Stomach smooth muscle (tissue), 2 donors: ENCODE results near the gene PIMREG.

ENCODE experiments used
- H3K27ac ChIP-seq: one replicate; pipeline ENCODE4 v1.7.0; 2013; ENCODE audit warnings: mild to moderate bottlenecking, low read length, inconsistent platforms
- H3K27me3 ChIP-seq, 2 donors: one replicate each; pipeline ENCODE4 v1.7.0; 2013; ENCODE audit warnings: low read length in 2 of 2; ENCODE audit not compliant: insufficient read depth in 2 of 2, control insufficient read depth in 1 of 2
- H3K36me3 ChIP-seq, 2 donors: one replicate each; pipeline ENCODE4 v1.7.0; 2013; ENCODE audit warnings: low read length in 2 of 2; ENCODE audit not compliant: control insufficient read depth in 2 of 2, insufficient read depth in 2 of 2
- H3K4me1 ChIP-seq: one replicate; pipeline ENCODE4 v1.7.0; 2013; ENCODE audit warnings: low read length; ENCODE audit not compliant: control insufficient read depth, insufficient read depth
- H3K4me3 ChIP-seq, 2 donors: one replicate each; pipeline ENCODE4 v1.7.0; 2013; ENCODE audit warnings: low read length in 2 of 2
- H3K9ac ChIP-seq, 2 donors: one replicate each; pipeline ENCODE4 v1.7.0; 2013; ENCODE audit warnings: low read length in 2 of 2, mild to moderate bottlenecking in 1 of 2
- H3K9me3 ChIP-seq, 2 donors: one replicate each; pipeline ENCODE4 v1.7.0; 2013; ENCODE audit warnings: low read length in 2 of 2; ENCODE audit not compliant: control insufficient read depth in 2 of 2
- donor health status: healthy.
- donor health status: Pancreatic carcinoma.

PIMREG gene

DNA sequence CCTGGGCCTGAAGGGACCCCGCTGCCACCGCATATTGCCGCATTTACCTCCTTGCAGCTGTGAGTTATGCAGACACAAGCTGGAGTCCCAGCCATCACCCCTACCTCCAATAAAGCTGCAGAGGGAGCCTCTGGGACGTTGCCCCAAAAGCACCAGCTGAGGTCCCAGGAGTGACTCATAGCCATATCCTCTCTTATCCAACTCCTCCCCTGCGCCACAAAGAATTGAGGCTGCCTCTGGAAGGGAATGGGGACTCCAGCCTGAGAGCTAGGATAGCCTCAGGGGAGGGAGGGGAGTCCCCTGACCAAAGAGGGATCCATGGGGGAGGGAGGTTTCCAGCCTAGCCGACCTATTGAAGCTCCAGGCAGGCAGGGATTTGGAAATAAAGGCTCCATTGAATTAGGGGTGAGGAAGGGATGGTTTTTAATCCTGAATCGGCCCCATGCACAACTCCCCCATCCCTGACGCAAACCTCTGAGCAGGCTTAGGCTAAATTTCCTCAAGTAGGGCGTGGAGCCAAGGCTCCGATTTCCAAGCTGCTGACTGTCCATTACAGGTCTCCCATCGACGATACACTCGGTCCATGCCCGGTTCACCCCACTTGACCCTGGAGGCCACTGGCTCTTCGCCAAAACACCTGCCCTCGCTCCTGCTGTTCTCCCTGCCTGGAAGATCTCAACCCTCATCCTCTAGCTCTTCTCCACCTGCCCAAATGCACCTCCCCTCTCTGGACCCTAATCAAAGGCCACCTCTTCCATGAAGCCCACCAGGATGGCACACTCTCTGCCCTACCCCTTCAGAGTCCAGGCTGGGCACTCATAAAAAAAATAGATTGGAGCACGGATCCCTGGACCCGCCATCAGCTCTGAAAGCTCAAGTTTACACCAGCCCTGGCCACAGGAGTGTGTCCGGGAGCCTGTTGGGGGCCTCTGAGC, 27.5 kb downstream of the PIMREG start:
- no peak overlapping the region for H3K9ac ChIP-seq
- no peaks in the 10 kb centered on the region for H3K9me3 ChIP-seq
- no peak overlapping the region for H3K27ac ChIP-seq
- peaks cover 19 to 40% of the 10 kb centered on the region in 2 donors for H3K36me3 ChIP-seq
- H3K27me3 ChIP-seq, result no peaks in the 10 kb centered on the region
- peaks cover 34% of the 10 kb centered on the region for H3K4me1 ChIP-seq
- H3K4me3 ChIP-seq, result no peak overlapping the region

DNA sequence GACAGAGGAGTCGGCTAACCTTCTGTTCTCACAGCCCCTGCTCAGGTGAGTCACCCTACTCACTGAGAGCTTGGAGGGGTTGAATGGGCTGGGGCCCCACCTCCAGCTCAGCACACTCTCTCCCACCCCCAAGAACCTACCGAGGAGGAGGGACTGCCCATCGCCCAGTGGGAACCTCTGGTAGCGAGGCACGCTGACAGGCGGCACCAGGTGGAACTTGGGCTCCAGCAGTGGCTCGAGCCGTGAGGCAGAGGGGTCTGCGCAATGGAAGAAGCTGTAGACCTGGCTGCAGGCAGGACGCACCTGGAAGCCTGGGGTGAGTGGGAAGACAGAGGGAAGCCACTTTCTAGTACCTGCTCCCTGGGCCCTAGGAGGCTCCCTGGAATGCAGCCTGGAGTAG, 28.3 kb downstream of the PIMREG start:
- peaks cover 35% of the 10 kb centered on the region for H3K4me1 ChIP-seq
- H3K27me3 ChIP-seq, result no peaks in the 10 kb centered on the region
- H3K9me3 ChIP-seq, result no peaks in the 10 kb centered on the region
- peaks cover 20 to 40% of the 10 kb centered on the region in 2 donors for H3K36me3 ChIP-seq
- no peak overlapping the region for H3K4me3 ChIP-seq
- H3K27ac ChIP-seq, result no peak overlapping the region
- no peak overlapping the region for H3K9ac ChIP-seq

DNA sequence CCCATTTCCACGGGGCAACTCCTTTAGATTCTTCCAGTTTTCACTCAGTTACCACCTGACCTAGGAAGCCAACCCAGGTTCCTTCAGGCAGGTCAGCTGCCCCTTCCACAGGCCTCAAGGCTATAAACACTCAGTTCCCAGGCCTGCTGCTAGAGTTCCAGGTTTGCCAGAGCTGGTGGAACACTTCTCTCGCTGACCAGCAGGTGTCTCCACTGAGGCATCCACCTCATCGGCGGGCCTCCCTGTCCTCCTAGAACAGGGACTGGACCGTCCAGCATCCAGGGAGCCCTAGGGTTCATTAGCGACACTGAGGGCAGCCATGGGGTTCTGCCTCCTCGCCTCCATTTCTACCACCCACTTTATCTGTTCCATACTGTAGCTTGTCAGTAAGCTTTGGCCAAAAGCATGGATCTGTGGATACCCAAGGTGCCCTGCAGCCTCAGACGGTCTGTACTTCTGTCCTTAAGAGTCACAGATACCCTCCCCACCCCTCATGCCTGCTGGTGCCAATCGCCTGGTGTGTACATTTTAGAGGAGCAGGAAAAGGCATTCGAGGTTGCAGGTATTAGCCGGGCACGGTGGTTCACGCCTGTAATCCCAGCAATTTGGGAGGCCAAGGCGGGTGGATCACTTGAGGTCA, 29.0 kb downstream of the PIMREG start:
- Histone ChIP-seq H3K4me3 (no peak overlapping the region), H3K9ac (no peak overlapping the region), H3K27ac (no peak overlapping the region), H3K27me3 (no peaks in the 10 kb centered on the region), H3K36me3 (peaks cover 19 to 36% of the 10 kb centered on the region in 2 donors), H3K9me3 (no peaks in the 10 kb centered on the region), H3K4me1 (peaks cover 35% of the 10 kb centered on the region)

DNA sequence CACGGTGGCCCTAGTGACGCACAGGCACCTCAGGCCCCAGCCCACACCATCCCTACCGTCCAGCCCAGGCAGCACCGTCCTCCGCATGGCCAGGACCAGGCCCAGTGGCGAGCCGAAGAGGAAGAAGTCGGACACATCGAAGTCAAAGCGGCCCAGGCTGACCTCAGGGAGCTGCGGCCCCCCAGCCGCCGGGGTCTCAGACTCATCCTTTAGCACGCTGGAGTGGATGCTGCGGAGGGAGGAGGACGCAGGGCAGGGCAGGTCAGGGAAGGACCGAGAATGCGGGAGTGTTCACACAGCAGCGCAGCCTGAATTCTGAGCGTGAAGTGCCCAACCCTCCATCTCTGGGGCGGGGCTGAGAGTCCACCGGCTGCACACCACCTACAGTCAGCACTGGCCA, 30.1 kb downstream of the PIMREG start:
- Histone ChIP-seq H3K9me3 (no peaks in the 10 kb centered on the region), H3K27me3 (no peaks in the 10 kb centered on the region), H3K4me1 (peaks cover 35% of the 10 kb centered on the region), H3K9ac (no peak overlapping the region), H3K36me3 (peaks cover 19 to 37% of the 10 kb centered on the region in 2 donors), H3K4me3 (no peak overlapping the region), H3K27ac (peak overlapping the region; percentile 73)

DNA sequence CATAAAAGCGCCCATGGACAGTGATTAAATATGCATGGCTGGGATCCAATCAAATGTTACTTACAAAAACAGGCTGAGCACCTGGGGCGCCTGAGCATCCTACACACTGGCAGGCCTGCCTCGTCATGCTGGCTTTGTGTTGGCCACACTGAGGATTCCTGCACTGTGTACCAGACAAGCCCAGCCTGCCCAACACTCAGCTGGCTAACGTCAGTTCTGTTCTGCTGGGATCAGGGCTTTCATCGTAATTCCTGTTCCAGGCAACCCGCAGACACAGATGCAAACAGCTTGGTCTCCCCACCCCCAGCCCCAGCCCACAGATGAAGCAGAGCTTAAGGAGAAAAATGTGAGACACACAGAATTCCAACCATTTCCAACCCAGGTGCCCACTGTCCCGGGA, 30.7 kb downstream of the PIMREG start:
- Histone ChIP-seq H3K4me3 (no peak overlapping the region), H3K9me3 (no peaks in the 10 kb centered on the region), H3K36me3 (peaks cover 19 to 32% of the 10 kb centered on the region in 2 donors), H3K27ac (peak overlapping the region; percentile 73), H3K9ac (peak overlapping the region in 1 of 2 donors; percentile 29), H3K27me3 (no peaks in the 10 kb centered on the region), H3K4me1 (peaks cover 35% of the 10 kb centered on the region)

DNA sequence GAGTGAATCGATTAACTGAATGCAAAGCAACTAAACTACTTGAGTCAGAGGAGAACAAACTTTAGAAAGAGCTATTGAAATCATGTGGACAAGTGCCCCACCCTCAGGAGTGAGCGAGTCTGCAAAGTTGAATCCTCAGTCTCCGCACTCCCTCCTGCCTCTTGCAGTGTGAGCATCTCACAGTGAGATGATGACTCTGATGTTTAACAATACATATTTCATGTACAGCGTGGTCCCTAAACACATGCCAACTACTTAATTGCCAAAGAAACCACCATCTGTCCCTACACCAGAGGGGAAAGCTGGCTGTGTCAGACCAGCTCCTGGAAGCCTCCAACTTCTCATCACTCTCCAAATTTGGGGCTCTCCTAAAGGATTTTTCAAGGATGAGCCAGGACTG, 31.2 kb downstream of the PIMREG start:
- peak overlapping the region; percentile 73 for H3K27ac ChIP-seq
- H3K36me3 ChIP-seq, result peaks cover 15 to 27% of the 10 kb centered on the region in 2 donors
- peak overlapping the region in 1 of 2 donors; percentile 29 for H3K9ac ChIP-seq

DNA sequence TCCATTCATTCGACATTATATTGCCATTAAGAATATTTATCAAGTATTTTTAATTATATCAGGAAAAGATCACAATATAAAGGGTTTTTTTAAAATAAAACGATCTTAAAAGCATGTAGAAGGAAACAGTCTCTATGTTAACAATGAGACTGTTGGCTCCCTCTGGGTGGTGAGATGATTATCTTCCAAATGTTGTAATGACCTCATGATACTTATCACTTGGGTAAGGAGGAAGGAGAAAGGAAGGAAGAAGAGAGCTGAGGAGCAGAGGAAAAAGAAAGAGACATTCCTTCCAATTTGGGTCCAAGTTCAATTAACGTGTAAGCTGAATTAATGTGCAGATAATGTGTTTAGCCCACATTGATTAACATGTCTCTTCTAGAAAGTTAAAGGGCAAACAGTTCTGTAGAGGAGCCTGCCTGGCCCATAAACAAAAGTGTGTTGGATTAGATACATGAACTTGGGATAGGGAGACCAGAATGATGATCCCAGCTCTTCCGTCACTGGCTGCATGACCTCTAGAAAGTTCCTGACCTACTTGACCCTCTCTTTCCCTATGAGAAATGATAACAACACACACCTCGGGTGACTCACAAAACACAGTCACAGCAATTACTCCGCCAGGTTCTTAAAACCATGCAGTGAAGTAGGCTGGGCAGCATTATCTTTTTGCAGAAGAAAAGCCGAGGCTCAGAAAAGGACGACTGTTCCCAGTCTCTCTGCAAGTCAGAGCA, 32.0 kb downstream of the PIMREG start:
- no peak overlapping the region for H3K4me3 ChIP-seq
- H3K27me3 ChIP-seq, result no peaks in the 10 kb centered on the region
- H3K27ac ChIP-seq, result peak overlapping the region; percentile 8
- no peaks in the 10 kb centered on the region for H3K9me3 ChIP-seq
- H3K9ac ChIP-seq, result no peak overlapping the region
- peaks cover 35% of the 10 kb centered on the region for H3K4me1 ChIP-seq
- H3K36me3 ChIP-seq, result peaks cover 15 to 23% of the 10 kb centered on the region in 2 donors

More for the DNA sequence above, 31.2 kb downstream of the PIMREG start:
- Histone ChIP-seq H3K27me3 (no peaks in the 10 kb centered on the region), H3K4me1 (peaks cover 35% of the 10 kb centered on the region), H3K9me3 (no peaks in the 10 kb centered on the region), H3K4me3 (no peak overlapping the region)

DNA sequence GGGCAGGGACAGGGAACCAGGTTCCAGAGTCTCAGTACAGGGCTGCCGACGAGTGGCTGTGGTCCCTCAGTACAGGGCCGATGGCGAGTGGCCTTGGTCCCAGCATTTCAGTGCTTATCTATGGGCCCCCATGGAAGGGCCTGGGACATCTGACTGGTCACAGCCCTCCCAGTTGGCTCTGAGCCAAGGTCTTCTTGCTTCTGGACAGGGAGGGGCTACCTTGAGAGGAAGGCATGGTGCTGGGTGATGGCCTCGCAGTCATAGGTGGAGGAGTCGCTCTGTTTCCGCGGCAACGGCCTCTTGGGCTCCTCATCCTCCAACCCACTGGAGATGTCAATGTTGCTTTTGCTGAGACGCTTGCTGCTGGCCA, 32.5 kb downstream of the PIMREG start:
- Histone ChIP-seq H3K36me3 (peaks cover 15 to 21% of the 10 kb centered on the region in 2 donors), H3K4me1 (peaks cover 33% of the 10 kb centered on the region), H3K9ac (no peak overlapping the region), H3K9me3 (no peaks in the 10 kb centered on the region), H3K27ac (peak overlapping the region; percentile 8), H3K27me3 (no peaks in the 10 kb centered on the region), H3K4me3 (no peak overlapping the region)

DNA sequence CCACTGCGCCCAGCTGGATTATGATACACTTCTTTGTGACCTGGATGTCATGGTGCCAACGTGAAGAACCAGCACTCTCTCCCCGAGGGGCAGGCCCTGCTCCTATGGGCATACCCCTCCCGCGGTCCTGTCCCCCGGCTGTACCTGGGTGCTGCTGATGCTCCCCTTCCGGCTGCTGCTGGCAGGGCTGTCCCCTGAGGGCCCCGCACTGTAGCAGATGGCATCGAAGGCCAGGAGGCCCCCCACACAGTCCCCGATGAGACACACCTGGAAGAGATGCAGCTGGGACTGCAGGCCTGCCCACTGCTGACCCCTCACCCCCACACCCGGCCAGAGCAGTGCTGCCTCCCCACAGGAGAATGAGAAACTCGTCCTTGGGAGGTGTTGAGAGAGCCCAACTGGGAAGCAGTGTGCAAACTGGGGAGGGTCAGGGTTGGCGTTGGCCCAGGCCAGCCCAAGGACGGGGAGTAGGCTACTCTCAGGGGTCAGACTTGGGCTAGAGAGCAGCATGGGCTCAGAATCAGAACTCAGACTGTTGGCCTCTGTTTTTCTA, 33.7 kb downstream of the PIMREG start:
- Histone ChIP-seq H3K4me1 (peaks cover 24% of the 10 kb centered on the region), H3K9ac (no peak overlapping the region), H3K36me3 (peaks cover 15 to 16% of the 10 kb centered on the region in 2 donors), H3K9me3 (no peaks in the 10 kb centered on the region), H3K27ac (no peak overlapping the region), H3K4me3 (no peak overlapping the region), H3K27me3 (no peaks in the 10 kb centered on the region)

DNA sequence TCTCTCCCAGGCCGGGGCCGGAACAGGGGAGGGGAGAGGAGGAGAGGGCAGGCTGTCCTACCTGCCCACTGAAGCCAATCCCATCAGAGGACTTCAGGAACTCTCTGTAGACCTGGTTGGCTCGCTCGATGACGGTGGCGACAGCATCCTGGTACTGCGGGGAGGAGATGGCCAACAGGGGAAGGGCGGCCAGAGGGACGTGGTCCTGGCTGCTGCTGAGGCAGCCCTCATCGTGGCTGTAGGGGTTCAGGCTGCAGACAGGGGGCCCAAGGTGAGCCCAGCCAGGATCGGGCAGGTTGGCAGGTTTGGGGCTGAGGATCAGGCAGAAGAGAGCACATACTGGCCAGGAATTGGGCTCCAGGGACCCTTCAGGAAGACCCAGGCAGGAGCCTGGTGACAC, 34.2 kb downstream of the PIMREG start:
- no peak overlapping the region for H3K4me3 ChIP-seq
- H3K9ac ChIP-seq, result no peak overlapping the region
- no peak overlapping the region for H3K27ac ChIP-seq
- peaks cover 19% of the 10 kb centered on the region in 2 donors for H3K36me3 ChIP-seq
- H3K9me3 ChIP-seq, result no peaks in the 10 kb centered on the region
- H3K27me3 ChIP-seq, result no peaks in the 10 kb centered on the region
- H3K4me1 ChIP-seq, result peaks cover 19% of the 10 kb centered on the region
